Measurements from ENCODE around the gene PRR33. TPM values are rescaled to one million over a fixed set of nuclear protein-coding genes. Genes with fewer than 3 reads are reported as not detected.
A peak's percentile ranks its signal among the peaks of the same experiment; 100 is the strongest.

PRR33 gene
- total and polyA plus RNA-seq, 7 donors, result 0.16 to 8.9 (median 1.6) TPM

- DNase-seq, result peak; percentile 74 to 79
- Histone ChIP-seq H3K27me3 (ENCODE audit: insufficient read depth in 3 of 3, low read length in 2 of 3) (no peaks in the 10 kb centered on the region), H3K4me3 (peak overlapping the region; percentile 42), H3K27ac (peak overlapping the region; percentile 82), H3K4me1 (peaks cover 35% of the 10 kb centered on the region), H3K9me3 (no peaks in the 10 kb centered on the region), H3K36me3 (ENCODE audit: insufficient read depth in 1 of 2, low read depth in 1 of 2) (peaks cover 0 to under 1% of the 10 kb centered on the region in 2 donors)
- TF ChIP-seq CTCF (IDR thresholded peaks at IDR 0.05), result no peak
- 28 to 57% (median 36%) methylated on average over 33 to 34 of the region's 34 CpGs for WGBS, 3 donors
- intact Hi-C loops (cut with DNase I), result loop anchor here in 1 of 2 donors (10.0 kb wide), 1 partner anchor 54 kb away; the partner anchor contains the start of gene MRPL23
- peak; percentile 83 to 89 (median 88) for ATAC-seq
Observed at GRCh38 chr11:1890856-1891830, 552 bp downstream of the PRR33 start.

GRCh38 chr11:1889941-1890855 is 1.5 kb downstream of the PRR33 start:
- intact Hi-C loops (cut with DNase I), result loop anchor here in 1 of 2 donors (10.0 kb wide), 1 partner anchor 55 kb away; the partner anchor contains the start of gene MRPL23
- ATAC-seq (peak in 3 of 4 donors; percentile 7 to 10 (median 7)), DNase-seq (no peak)
- Histone ChIP-seq H3K27me3 (ENCODE audit: insufficient read depth in 3 of 3, low read length in 2 of 3) (no peaks in the 10 kb centered on the region), H3K4me1 (peaks cover 35% of the 10 kb centered on the region), H3K4me3 (no peak overlapping the region), H3K27ac (peak overlapping the region; percentile 82), H3K36me3 (ENCODE audit: insufficient read depth in 1 of 2, low read depth in 1 of 2) (peaks cover 0 to 4% of the 10 kb centered on the region in 2 donors), H3K9me3 (no peaks in the 10 kb centered on the region)
- no peak for TF ChIP-seq CTCF (IDR thresholded peaks at IDR 0.05)
- WGBS, 3 donors, result 77 to 85% (median 79%) methylated on average over 26 to 33 of the region's 33 CpGs

- intact Hi-C loops (cut with DNase I), result no loop called here
- peaks cover 35% of the 10 kb centered on the region for H3K4me1 ChIP-seq
- no peak overlapping the region for H3K4me3 ChIP-seq
- no peak overlapping the region for H3K27ac ChIP-seq
- ATAC-seq (peak in 1 of 4 donors; percentile 8), DNase-seq (peak in 1 of 2 donors; percentile 48)
- peaks cover 0 to 4% of the 10 kb centered on the region in 2 donors for H3K36me3 ChIP-seq (ENCODE audit: insufficient read depth in 1 of 2, low read depth in 1 of 2)
- H3K27me3 ChIP-seq (ENCODE audit: insufficient read depth in 3 of 3, low read length in 2 of 3), result no peaks in the 10 kb centered on the region
- WGBS, 3 donors, result 50 to 66% (median 56%) methylated on average over 17 to 34 of the region's 34 CpGs
- TF ChIP-seq CTCF (IDR thresholded peaks at IDR 0.05), result no peak
- H3K9me3 ChIP-seq, result no peaks in the 10 kb centered on the region
Observed at GRCh38 chr11:1889224-1889930, 2.3 kb downstream of the PRR33 start.

GRCh38 chr11:1888811-1889210 is 2.9 kb downstream of the PRR33 start:
- WGBS, 3 donors, result 79 to 95% (median 82%) methylated on average over 6 of the region's 6 CpGs
- Histone ChIP-seq H3K4me1 (peaks cover 35% of the 10 kb centered on the region), H3K9me3 (no peaks in the 10 kb centered on the region), H3K27ac (peak overlapping the region; percentile 36), H3K4me3 (no peak overlapping the region), H3K27me3 (ENCODE audit: insufficient read depth in 3 of 3, low read length in 2 of 3) (no peaks in the 10 kb centered on the region), H3K36me3 (ENCODE audit: insufficient read depth in 1 of 2, low read depth in 1 of 2) (peaks cover 0 to 4% of the 10 kb centered on the region in 2 donors)
- no peak for ATAC-seq
- DNase-seq, result no peak
- TF ChIP-seq CTCF (IDR thresholded peaks at IDR 0.05), result no peak
- intact Hi-C loops (cut with DNase I), result no loop called here

Measured in psoas muscle (tissue), 8 donors.